22Rv1 (cell line): Measurements from ENCODE around the gene LURAP1L.

Experiments
- CTCF ChIP-seq: fragments of 450-650 bp; IDR thresholded peaks from 2 replicates; pipeline ENCODE4 v1.5.1; 2017; ENCODE audit warnings: mild to moderate bottlenecking
- ZFX ChIP-seq: fragments of 450-650 bp; IDR thresholded peaks from 2 replicates; pipeline ENCODE4 v1.6.1; 2017; ENCODE audit warnings: antibody characterized with exemption, borderline replicate concordance

- TF ChIP-seq CTCF: no peak
- TF ChIP-seq ZFX: no peak
These were observed 85.0 kb downstream of the LURAP1L start for GRCh38 chr9:12859704-12860251.
